Left ventricle myocardium inferior (tissue), 1 donor: Measurements from ENCODE around the gene TBC1D21. TPM values are rescaled to one million over a fixed set of nuclear protein-coding genes. Genes with fewer than 3 reads are reported as not detected.
"Not testable (repeated sequence)": the region's sequence is repeated elsewhere in the genome, so short reads cannot be mapped to it uniquely, and the experiment has no call there.

ENCODE experiments used
- DNase-seq: peaks from one replicate; pipeline ENCODE4 v3.0.0-alpha.2; 2020
- H3K27ac ChIP-seq: fragments of 200-600 bp; replicated peaks from 2 replicates; pipeline ENCODE4 v1.8.0; 2021
- H3K27me3 ChIP-seq: fragments of 200-600 bp; 2 replicates; pipeline ENCODE4 v1.8.0; 2021; ENCODE audit warnings: low read depth
- H3K36me3 ChIP-seq: fragments of 200-600 bp; 2 replicates; pipeline ENCODE4 v1.8.0; 2021
- H3K4me1 ChIP-seq: fragments of 200-600 bp; 2 replicates; pipeline ENCODE4 v1.8.0; 2021
- H3K4me3 ChIP-seq: fragments of 200-600 bp; 2 replicates; pipeline ENCODE4 v1.8.0; 2021; ENCODE audit warnings: mild to moderate bottlenecking, moderate library complexity
- H3K9me3 ChIP-seq: fragments of 200-600 bp; replicated peaks from 2 replicates; pipeline ENCODE4 v1.8.0; 2021
- intact Hi-C: fragments of 100-400 bp; cut with micrococcal nuclease; formaldehyde crosslinking; loops from one replicate; pipeline ENCODE4 v1.11.0; 2022
- total RNA-seq: library from RNA; stranded (reverse); fragmentation: NEBNext Ultra II Directional; extraction: Animal tissue kit (Norgen Biotek cat#: 25700); gene quantifications from one replicate; pipeline ENCODE4 v1.2.1, GENCODE V29; 2021
- TF ChIP-seq, protein P1 (sequence below): fragments of 200-600 bp; IDR thresholded peaks from 2 replicates; pipeline ENCODE4 v1.8.0; 2021; ENCODE audit warnings: antibody characterized with exemption, mild to moderate bottlenecking, borderline replicate concordance
- donor health status: DM: no; HTN: yes; CAD: no; lungs with severe emphysema.

TBC1D21 gene
- total RNA-seq, 1 donor from 2014 or later = not detected

- Histone ChIP-seq H3K9me3 (no peaks in the 10 kb centered on the region), H3K27me3 (peaks cover 3% of the 10 kb centered on the region), H3K4me1 (peaks cover 55% of the 10 kb centered on the region), H3K4me3 (no peak overlapping the region), H3K36me3 (no peaks in the 10 kb centered on the region), H3K27ac (no peak overlapping the region)
- TF ChIP-seq, protein P1, sequence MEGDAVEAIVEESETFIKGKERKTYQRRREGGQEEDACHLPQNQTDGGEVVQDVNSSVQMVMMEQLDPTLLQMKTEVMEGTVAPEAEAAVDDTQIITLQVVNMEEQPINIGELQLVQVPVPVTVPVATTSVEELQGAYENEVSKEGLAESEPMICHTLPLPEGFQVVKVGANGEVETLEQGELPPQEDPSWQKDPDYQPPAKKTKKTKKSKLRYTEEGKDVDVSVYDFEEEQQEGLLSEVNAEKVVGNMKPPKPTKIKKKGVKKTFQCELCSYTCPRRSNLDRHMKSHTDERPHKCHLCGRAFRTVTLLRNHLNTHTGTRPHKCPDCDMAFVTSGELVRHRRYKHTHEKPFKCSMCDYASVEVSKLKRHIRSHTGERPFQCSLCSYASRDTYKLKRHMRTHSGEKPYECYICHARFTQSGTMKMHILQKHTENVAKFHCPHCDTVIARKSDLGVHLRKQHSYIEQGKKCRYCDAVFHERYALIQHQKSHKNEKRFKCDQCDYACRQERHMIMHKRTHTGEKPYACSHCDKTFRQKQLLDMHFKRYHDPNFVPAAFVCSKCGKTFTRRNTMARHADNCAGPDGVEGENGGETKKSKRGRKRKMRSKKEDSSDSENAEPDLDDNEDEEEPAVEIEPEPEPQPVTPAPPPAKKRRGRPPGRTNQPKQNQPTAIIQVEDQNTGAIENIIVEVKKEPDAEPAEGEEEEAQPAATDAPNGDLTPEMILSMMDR = no peak
- intact Hi-C loops = no loop called here
- DNase-seq = no peak
These were observed 62.2 kb downstream of the TBC1D21 start for GRCh38 chr15:73935547-73935946.

- H3K4me3 ChIP-seq = no peak overlapping the region
- TF ChIP-seq, protein P1 = no peak
- peak overlapping the region; percentile 42 for H3K27ac ChIP-seq
- H3K4me1 ChIP-seq = peaks cover 56% of the 10 kb centered on the region
- no peaks in the 10 kb centered on the region for H3K9me3 ChIP-seq
- H3K27me3 ChIP-seq = no peaks in the 10 kb centered on the region
- intact Hi-C loops = no loop called here
- no peak for DNase-seq
- H3K36me3 ChIP-seq = no peaks in the 10 kb centered on the region
These were observed 62.8 kb downstream of the TBC1D21 start for GRCh38 chr15:73936181-73936580.

GRCh38 chr15:73936588-73937290, 63.4 kb downstream of the TBC1D21 start:
- TF ChIP-seq, protein P1 = no peak
- no peaks in the 10 kb centered on the region for H3K36me3 ChIP-seq
- H3K27me3 ChIP-seq = no peaks in the 10 kb centered on the region
- peaks cover 58% of the 10 kb centered on the region for H3K4me1 ChIP-seq
- H3K4me3 ChIP-seq = no peak overlapping the region
- no peaks in the 10 kb centered on the region for H3K9me3 ChIP-seq
- intact Hi-C loops = no loop called here
- no peak for DNase-seq
- H3K27ac ChIP-seq = peak overlapping the region; percentile 42

DNA sequence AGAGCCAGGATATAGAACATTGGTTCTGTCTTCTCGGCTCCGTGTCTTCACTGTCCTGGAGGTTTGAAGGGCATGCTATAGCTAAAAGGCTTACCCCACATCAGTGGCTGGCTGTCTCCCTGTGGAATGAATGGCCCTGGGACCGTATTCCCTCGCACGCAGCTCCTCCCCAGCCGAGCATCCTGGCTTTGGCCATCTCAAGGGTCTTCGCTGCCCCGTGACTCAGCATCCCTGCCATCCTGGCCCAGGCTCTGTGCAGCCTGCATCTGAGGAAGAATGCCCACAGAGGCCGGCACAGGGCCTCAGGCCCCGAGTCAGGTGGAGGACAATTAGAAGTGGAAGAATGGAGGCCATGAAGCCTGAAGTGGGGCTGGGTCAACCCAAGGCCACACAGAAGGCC, 63.9 kb downstream of the TBC1D21 start:
- Histone ChIP-seq H3K27ac (no peak overlapping the region), H3K27me3 (no peaks in the 10 kb centered on the region), H3K4me1 (peaks cover 60% of the 10 kb centered on the region), H3K36me3 (no peaks in the 10 kb centered on the region), H3K9me3 (no peaks in the 10 kb centered on the region), H3K4me3 (no peak overlapping the region)
- no peak for DNase-seq
- intact Hi-C loops = no loop called here
- TF ChIP-seq, protein P1 = no peak

DNA sequence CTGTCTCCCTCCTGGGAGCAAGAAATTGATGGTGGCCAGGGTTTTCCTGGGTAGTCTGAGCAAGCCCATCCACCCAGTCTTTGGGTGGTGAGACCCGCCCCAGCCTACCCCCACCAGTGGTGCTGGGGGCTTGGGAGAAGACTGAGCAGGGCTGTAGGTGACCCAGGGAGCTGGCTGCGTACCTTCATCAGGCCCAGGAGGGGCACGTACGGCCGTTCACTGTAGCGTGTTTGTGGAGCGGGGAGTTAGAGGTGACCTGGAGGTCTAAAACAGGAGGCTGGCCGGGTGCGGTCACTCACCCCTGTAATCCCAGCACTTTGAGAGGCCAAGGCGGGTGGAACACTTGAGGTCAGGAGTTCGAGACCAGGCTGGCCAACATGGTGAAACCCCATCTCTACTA, 64.4 kb downstream of the TBC1D21 start:
- peaks cover 57% of the 10 kb centered on the region for H3K4me1 ChIP-seq
- no peaks in the 10 kb centered on the region for H3K27me3 ChIP-seq
- H3K4me3 ChIP-seq = no peak overlapping the region
- H3K9me3 ChIP-seq = no peaks in the 10 kb centered on the region
- intact Hi-C loops = no loop called here
- no peak for DNase-seq
- no peak overlapping the region for H3K27ac ChIP-seq
- TF ChIP-seq, protein P1 = no peak
- no peaks in the 10 kb centered on the region for H3K36me3 ChIP-seq

DNA sequence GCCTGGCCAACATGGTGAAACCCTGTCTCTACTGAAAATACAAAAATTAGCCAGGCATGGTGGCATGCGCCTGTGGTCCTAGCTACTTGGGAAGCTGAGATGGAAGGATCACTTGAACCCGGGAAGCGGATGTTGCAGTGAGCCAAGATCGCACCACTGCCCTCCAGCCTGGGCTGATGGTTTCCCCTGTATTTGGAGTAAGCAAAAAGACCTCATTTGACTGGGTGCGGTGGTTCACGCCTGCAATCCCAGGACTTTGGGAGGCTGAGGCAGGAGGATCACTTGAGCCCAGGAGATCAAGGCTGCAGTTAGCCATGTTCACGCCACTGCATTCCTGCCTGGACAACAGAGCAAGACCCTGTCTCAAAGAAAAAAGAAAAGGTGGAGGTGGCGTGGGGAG, 65.2 kb downstream of the TBC1D21 start:
- intact Hi-C loops, DNase-seq, H3K27ac ChIP-seq, H3K4me3 ChIP-seq, H3K36me3 ChIP-seq, H3K9me3 ChIP-seq, H3K27me3 ChIP-seq: not testable (repeated sequence)
- H3K4me1 ChIP-seq = peaks cover 57% of the 10 kb centered on the region
